Heart right ventricle (tissue), 16 donors: Measurements from ENCODE around the gene RAD51D. TPM values are rescaled to one million over a fixed set of nuclear protein-coding genes. Genes with fewer than 3 reads are reported as not detected.

Experiments
- ATAC-seq, 8 donors: fragments of 200-7000 bp; cut with Tn5 transposase; one replicate each; pipeline ENCODE4 v1.9.1; 2020; ENCODE audit warnings: mild to moderate bottlenecking in 8 of 8, moderate library complexity in 8 of 8, moderate number of reproducible peaks in 1 of 8
- DNase-seq, 2 donors: peaks; one replicate each; pipeline ENCODE4 v3.0.0-alpha.2; 2020
- H3K27ac ChIP-seq, 10 donors: fragments of 200-600 bp; sonication (generic) in 2 of 10; one replicate each; pipeline versions ENCODE4 v1.5.0 to v1.8.0; 2020 to 2022; ENCODE audit warnings: mild to moderate bottlenecking in 3 of 10
- H3K27me3 ChIP-seq, 7 donors: fragments of 200-600 bp; one replicate each; pipeline ENCODE4 v1.8.0; 2021 to 2022; ENCODE audit warnings: mild to moderate bottlenecking in 2 of 7
- H3K36me3 ChIP-seq, 9 donors: fragments of 200-600 bp; sonication (generic) in 1 of 9; one replicate each; pipeline versions ENCODE4 v1.5.0 to v1.8.0; 2020 to 2022; ENCODE audit warnings: mild to moderate bottlenecking in 2 of 9
- H3K4me1 ChIP-seq, 9 donors: fragments of 200-600 bp; sonication (generic) in 1 of 9; one replicate each; pipeline versions ENCODE4 v1.5.0 to v1.8.0; 2020 to 2022; ENCODE audit warnings: mild to moderate bottlenecking in 4 of 9
- H3K4me3 ChIP-seq, 10 donors: fragments of 200-600 bp; sonication (generic) in 2 of 10; one replicate each; pipeline versions ENCODE4 v1.5.0 to v1.8.0; 2020 to 2022; ENCODE audit warnings: mild to moderate bottlenecking in 7 of 10, moderate library complexity in 2 of 10
- H3K9me3 ChIP-seq, 11 donors: fragments of 200-600 bp in 10 of 11; sonication (generic) in 2 of 11; one replicate each; pipeline versions ENCODE4 v1.5.0 to v1.8.0; 2013 to 2022; ENCODE audit warnings: mild to moderate bottlenecking in 2 of 11, control low read depth in 1 of 11, moderate library complexity in 1 of 11
- WGBS, 2 donors: extraction: QIAGEN DNeasy Blood & Tissue Kit; methylation state at CpG; one replicate each; pipeline ENCODE4 v1.1.7; 2013; ENCODE audit warnings: inconsistent platforms in 1 of 2; 5-methylcytosine and 5-hydroxymethylcytosine counted together
- intact Hi-C, 10 donors: fragments of 100-400 bp; cut with DNase I; formaldehyde crosslinking; loops; one replicate each; pipeline versions ENCODE4 v1.11.1 to v1.14.2; 2022
- polyA plus RNA-seq, 2 donors: library from polyadenylated mRNA; stranded (reverse); fragments of 200-250 nt; gene quantifications; one replicate each; pipeline ENCODE4 v1.2.3, GENCODE V29; 2013
- total RNA-seq, 10 donors: library from RNA; stranded (reverse); fragmentation: NEBNext Ultra II Directional in 3 of 10; extraction: Animal tissue kit (Norgen Biotek cat#: 25700) in 3 of 10; gene quantifications; one replicate each; pipeline versions ENCODE4 v1.2.1 to v1.2.4, GENCODE V29; 2021 to 2023
- TF ChIP-seq, protein P1 (sequence below), 9 donors: fragments of 200-600 bp; sonication (generic) in 2 of 9; IDR thresholded peaks; one replicate each; pipeline versions ENCODE4 v1.5.0 to v1.8.0; 2021 to 2022; ENCODE audit warnings: antibody characterized with exemption in 9 of 9, mild to moderate bottlenecking in 5 of 9, moderate library complexity in 1 of 9
- donor health status: Arrhythmogenic right ventricular cardiomyopathy.
- donor health status: ischemic (EF 13 %, LVEDD 7.1; RV severe dilation, severe dysfunction).
- donor health status: healthy with polysubstance abuse.
- donor health status: DM: no; HTN: yes; CAD: no.
- donor health status: DM: no; HTN: no; CAD: no.
- donor health status: ischemic (EF 25% LVEDD 6.9; RV normal size, moderate dysfunction).
- donor health status: ischemic (EF 25% LVEDD 5.7; RV mildly dilated, moderate dysfunction).
- donor health status: healthy.
- donor health status: DM: yes; HTN: yes; CAD: no.
- donor health status: Ischemic cardiomyopathy.
- donor health status: ischemic (EF 35%, LVEDD 5.7; RV mildly dilated, moderate dysfunction).
- donor health status: nonischemic (EF 11% LVEDD 7.7; RV severe dilation, severe dysfunction).
- donor health status: DM: yes; HTN: yes; CAD: no.
- donor health status: PGD.
- donor health status: ischemic (EF 29% LVEDD 5.4; RV normal size, mild dysfunction).
- donor health status: nonischemic (EF 23%, LVEDD 6.1; RV moderate dilation, normal function).

The RAD51D gene
- total and polyA plus RNA-seq, 12 donors = 3.0 to 9.6 (median 5.3) TPM

DNA sequence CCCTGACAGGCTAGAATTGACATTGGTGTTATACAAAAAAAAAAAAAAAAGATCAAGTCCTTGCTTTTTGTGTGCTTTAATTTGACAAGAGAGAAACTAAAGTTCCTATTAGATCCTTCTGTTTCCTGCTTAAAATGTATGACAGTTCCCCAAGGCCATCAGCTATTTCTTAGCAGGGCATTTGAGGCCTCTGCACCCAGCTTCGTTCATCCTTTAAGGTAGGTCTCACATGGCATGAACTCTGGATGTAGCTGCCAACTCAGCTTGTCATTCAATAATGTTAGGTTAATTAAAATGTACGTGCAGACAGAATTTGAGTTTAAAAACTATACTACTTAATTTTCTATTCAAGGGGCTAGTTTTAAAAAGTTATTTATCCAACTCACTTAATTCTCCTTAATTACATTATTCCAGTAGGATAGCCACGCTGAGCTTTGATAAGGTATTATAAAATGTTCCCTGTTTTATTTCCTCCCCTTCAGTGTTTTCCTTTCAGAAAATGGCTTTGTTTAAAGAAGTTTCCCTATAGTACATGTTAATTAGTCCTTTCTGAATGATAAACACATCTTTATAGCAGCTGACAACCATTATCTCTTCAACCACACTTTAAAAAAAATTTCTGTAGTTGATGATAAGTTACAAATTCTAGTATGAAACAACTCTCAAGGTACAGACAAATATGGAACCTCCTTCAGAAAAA, 55.0 kb downstream of the RAD51D start:
- Histone ChIP-seq H3K9me3 (no peaks in the 10 kb centered on the region), H3K27me3 (no peaks in the 10 kb centered on the region), H3K36me3 (peaks cover 0 to 7% (median 0%) of the 10 kb centered on the region in 9 donors), H3K27ac (peak overlapping the region in 6 of 10 donors; percentile 53 to 92 (median 74)), H3K4me1 (peaks cover 0 to 51% (median 12%) of the 10 kb centered on the region in 9 donors), H3K4me3 (no peak overlapping the region)
- WGBS, 2 donors = 88 to 91% methylated on average over 3 of the region's 3 CpGs
- intact Hi-C loops = loop anchor here in 3 of 10 donors (5.0 kb wide), 1 partner anchor 42 kb away; no protein-coding TSS in a partner anchor
- DNase-seq = no peak
- no peak for ATAC-seq
- TF ChIP-seq, protein P1, sequence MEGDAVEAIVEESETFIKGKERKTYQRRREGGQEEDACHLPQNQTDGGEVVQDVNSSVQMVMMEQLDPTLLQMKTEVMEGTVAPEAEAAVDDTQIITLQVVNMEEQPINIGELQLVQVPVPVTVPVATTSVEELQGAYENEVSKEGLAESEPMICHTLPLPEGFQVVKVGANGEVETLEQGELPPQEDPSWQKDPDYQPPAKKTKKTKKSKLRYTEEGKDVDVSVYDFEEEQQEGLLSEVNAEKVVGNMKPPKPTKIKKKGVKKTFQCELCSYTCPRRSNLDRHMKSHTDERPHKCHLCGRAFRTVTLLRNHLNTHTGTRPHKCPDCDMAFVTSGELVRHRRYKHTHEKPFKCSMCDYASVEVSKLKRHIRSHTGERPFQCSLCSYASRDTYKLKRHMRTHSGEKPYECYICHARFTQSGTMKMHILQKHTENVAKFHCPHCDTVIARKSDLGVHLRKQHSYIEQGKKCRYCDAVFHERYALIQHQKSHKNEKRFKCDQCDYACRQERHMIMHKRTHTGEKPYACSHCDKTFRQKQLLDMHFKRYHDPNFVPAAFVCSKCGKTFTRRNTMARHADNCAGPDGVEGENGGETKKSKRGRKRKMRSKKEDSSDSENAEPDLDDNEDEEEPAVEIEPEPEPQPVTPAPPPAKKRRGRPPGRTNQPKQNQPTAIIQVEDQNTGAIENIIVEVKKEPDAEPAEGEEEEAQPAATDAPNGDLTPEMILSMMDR (IDR thresholded peaks at IDR 0.05) = no peak

DNA sequence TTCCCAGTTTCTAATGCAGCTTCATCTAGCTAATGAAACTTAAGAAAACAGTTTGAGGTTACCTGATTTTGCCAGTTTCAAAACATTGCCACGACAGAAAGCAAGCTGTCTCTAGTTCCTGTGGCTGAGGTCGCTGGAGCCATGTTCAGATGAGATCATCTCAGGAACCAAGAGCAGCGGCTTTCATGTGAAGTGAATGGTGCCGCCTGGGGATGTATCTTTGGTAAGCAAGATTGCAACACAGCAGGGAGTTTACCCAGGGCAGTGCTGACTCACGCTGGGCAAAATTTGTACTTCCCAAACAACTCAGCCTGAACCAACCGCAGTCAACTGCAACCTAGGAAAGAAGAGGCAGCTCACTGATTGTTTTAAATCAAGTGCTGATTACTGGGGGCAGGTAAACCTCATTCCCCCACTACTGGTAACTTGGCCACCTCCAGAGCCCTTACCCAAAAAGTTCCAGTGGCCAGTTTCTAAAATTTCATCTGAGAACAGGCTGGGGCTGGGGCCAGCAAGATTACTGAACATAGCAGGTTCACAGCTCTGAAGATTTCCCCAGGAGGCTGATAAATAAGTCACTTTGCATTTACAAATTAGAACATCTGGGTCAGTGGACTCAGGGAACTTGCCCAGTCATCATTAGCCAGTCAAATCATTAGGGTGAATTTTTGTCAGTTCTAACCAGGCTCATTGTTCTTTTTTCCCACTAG, 56.0 kb downstream of the RAD51D start, which contains the start of gene RFFL:
TSS of gene RFFL (minus strand) at position 194 of the 710 bp plus-strand sequence. CDS start 37,154 bp downstream, outside the sequence.
- Histone ChIP-seq H3K27me3 (no peaks in the 10 kb centered on the region), H3K4me3 (peak within 1 kb of the TSS in 8 of 10 donors; percentile 18 to 41 (median 34)), H3K4me1 (peaks cover 0 to 41% (median 12%) of the 10 kb centered on the region in 9 donors), H3K36me3 (peaks cover 0 to 11% (median 0%) of the 10 kb centered on the region in 9 donors), H3K9me3 (no peaks in the 10 kb centered on the region), H3K27ac (peak within 1 kb of the TSS; percentile 3 to 92 (median 68))
- WGBS, 2 donors = 12 to 27% methylated on average over 6 of the region's 6 CpGs
- TF ChIP-seq, protein P1 (IDR thresholded peaks at IDR 0.05) = peak in 5 of 9 donors; percentile 27 to 53 (median 46)
- DNase-seq (peak; percentile 58 to 85), ATAC-seq (peak; percentile 96 to 100 (median 99))
- intact Hi-C loops = loop anchor here in 3 of 10 donors (5.0 kb wide), 1 partner anchor 41 kb away; no protein-coding TSS in a partner anchor

DNA sequence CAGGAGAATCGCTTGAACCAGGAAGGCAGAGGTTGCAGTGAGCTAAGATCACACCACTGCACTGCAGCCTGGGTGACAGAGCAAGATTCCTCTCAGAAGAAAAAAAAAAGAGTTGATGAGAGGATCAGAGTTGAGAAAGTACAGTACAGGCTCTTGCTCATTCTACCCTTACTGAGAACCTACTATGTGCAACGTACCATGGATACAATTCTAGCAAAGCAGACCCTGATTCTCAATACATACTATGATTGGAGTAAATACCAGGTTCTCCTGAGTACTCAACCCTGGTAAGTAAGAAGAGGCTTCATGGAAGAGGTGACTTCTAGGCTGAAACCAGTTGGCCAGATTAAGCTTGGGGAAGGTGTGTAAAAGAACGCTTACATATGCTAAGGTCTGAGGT, 57.4 kb downstream of the RAD51D start:
- ATAC-seq (no peak), DNase-seq (no peak)
- H3K4me1 ChIP-seq = peaks cover 0 to 38% (median 12%) of the 10 kb centered on the region in 9 donors
- peaks cover 0 to 11% (median 0%) of the 10 kb centered on the region in 9 donors for H3K36me3 ChIP-seq
- intact Hi-C loops = loop anchor here in 3 of 10 donors (5.0 kb wide), 1 partner anchor 40 kb away; no protein-coding TSS in a partner anchor
- H3K27me3 ChIP-seq = no peaks in the 10 kb centered on the region
- no peak overlapping the region for H3K4me3 ChIP-seq
- TF ChIP-seq, protein P1 (IDR thresholded peaks at IDR 0.05) = no peak
- H3K27ac ChIP-seq = peak overlapping the region in 1 of 10 donors; percentile 92
- H3K9me3 ChIP-seq = no peaks in the 10 kb centered on the region
- WGBS, 2 donors = 92 to 93% methylated on average over 3 of the region's 3 CpGs

DNA sequence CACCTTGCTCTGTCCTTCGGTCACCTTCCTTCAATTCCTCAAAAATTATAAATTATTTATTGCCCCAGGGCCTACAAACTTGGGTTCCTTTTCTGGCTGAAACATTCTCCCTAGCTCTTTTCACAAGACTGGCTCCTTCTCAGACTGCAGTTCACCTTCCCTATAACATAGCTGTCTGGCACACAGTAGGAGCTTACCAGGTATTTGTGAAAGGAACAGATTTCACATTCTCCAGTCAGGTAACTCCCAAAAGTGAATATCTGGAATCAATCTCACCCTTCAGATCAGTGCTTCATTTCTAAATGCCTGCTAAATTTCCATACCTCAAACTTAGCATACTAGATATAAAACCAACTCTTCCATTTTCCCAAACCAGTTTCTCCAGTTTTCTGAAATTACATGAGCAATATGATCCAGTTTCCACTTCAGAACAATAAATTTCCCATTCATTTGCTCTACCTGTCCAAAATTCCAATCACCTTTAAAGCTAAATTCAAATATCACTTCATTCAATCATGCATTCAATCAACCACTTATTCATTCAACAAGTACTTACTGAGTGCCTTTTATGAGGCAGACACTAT, 62.2 kb downstream of the RAD51D start:
- no peak overlapping the region for H3K4me3 ChIP-seq
- peaks cover 0 to 22% (median 6%) of the 10 kb centered on the region in 9 donors for H3K4me1 ChIP-seq
- H3K36me3 ChIP-seq = peaks cover 0 to 11% (median 0%) of the 10 kb centered on the region in 9 donors
- no peak for ATAC-seq
- 96 to 100% methylated on average over 1 of the region's 1 CpG for WGBS, 2 donors
- DNase-seq = no peak
- no peak overlapping the region for H3K27ac ChIP-seq
- TF ChIP-seq, protein P1 (IDR thresholded peaks at IDR 0.05) = no peak
- H3K27me3 ChIP-seq = no peaks in the 10 kb centered on the region
- no peaks in the 10 kb centered on the region for H3K9me3 ChIP-seq
- intact Hi-C loops = no loop called here
